HFF-Myc (cell line): Measurements from ENCODE around the gene NT5C2.
"Not testable (repeated sequence)": the region's sequence is repeated elsewhere in the genome, so short reads cannot be mapped to it uniquely, and the experiment has no call there.

ENCODE experiments used
- DNase-seq: peaks from one replicate; pipeline ENCODE4 v3.0.0-alpha.2; 2011; ENCODE audit warnings: low read depth; ENCODE audit errors: extremely low read depth
- H3K4me3 ChIP-seq: replicated peaks from 2 replicates; pipeline ENCODE4 v1.5.1; 2011; ENCODE audit warnings: low read depth, mild to moderate bottlenecking, control low read depth, low read length
- CTCF ChIP-seq: IDR thresholded peaks from 2 replicates; pipeline ENCODE4 v1.5.1; 2012; ENCODE audit warnings: mild to moderate bottlenecking, low read depth, low read length, control low read depth; ENCODE audit errors: missing control alignments

NT5C2 gene

GRCh38 chr10:103231047-103231551 is 38.0 kb upstream of the NT5C2 start:
- TF ChIP-seq CTCF = no peak
- no peak overlapping the region for H3K4me3 ChIP-seq
- DNase-seq = peak; percentile 73

- TF ChIP-seq CTCF = no peak
- no peak for DNase-seq
- no peak overlapping the region for H3K4me3 ChIP-seq
These were observed 34.3 kb upstream of the NT5C2 start for GRCh38 chr10:103227416-103227815.

- no peak overlapping the region for H3K4me3 ChIP-seq
- no peak for TF ChIP-seq CTCF
- DNase-seq = no peak
These were observed 32.9 kb upstream of the NT5C2 start for GRCh38 chr10:103225939-103226338.

GRCh38 chr10:103224721-103225120 is 31.6 kb upstream of the NT5C2 start:
- not testable (repeated sequence) for H3K4me3 ChIP-seq, DNase-seq

GRCh38 chr10:103224133-103224532 is 31.1 kb upstream of the NT5C2 start:
- DNase-seq = no peak
- no peak for TF ChIP-seq CTCF
- H3K4me3 ChIP-seq = no peak overlapping the region

GRCh38 chr10:103216362-103216761 is 23.3 kb upstream of the NT5C2 start:
- DNase-seq, H3K4me3 ChIP-seq: not testable (repeated sequence)

DNA sequence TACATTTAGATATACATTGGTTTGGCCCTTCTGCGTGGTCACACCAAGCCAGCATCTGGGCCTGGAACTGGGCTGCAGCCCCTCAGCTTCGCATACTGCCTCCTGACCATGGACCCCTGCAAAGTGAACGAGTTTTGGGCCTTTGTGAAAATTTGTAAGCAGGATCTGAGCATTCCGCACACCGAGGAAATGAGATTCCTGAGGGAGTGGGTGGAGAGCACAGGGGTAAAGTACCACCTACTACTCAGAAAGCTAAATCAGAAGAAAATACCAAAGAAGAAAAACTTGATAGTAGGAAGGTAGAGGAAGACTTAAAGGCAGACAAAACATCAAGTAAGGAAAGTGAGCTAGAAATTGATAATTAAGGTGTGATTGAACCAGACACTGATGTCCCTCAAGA is 22.5 kb upstream of the NT5C2 start:
- no peak for TF ChIP-seq CTCF
- no peak overlapping the region for H3K4me3 ChIP-seq
- no peak for DNase-seq

- DNase-seq, H3K4me3 ChIP-seq: not testable (repeated sequence)
These were observed 17.2 kb upstream of the NT5C2 start for GRCh38 chr10:103210262-103210661.

DNA sequence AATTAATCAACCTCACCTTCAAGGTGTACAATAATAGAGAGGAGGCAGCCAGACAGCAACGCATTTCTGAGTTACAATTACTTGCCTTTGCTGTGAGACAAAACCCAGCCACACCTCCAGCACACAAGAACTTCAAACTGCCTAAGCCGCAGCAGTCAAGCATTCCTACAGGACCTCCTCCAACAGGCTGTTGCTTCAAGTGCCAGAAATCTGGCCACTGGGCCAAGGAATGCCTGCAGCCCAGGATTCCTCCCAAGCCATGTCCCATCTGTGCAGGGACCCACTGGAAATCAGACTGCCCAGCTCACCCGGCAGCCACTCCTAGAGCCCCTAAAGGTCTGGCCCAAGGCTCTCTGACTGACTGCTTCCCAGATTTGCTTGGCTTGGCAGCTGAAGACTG is 14.6 kb upstream of the NT5C2 start:
- DNase-seq, H3K4me3 ChIP-seq: not testable (repeated sequence)
